ENCODE measurements around the gene ZFP69.

Gene ZFP69

GRCh38 chr1:40508375-40509341 lies 31.6 kb downstream of the ZFP69 start, which contains the start of gene EXO5:
Gene EXO5, plus strand, starts transcription at chr1:40508767. Its CDS starts 5,778 bp downstream, at chr1:40514545.
- peak; percentile 41 for DNase-seq (ENCODE audit: low spot score)

GRCh38 chr1:40519517-40519916 lies 42.4 kb downstream of the ZFP69 start:
- DNase-seq (ENCODE audit: low spot score) = no peak

- no peak for DNase-seq (ENCODE audit: low spot score)
Measured at GRCh38 chr1:40530735-40531380, 53.8 kb downstream of the ZFP69 start.

- peak; percentile 96 for DNase-seq (ENCODE audit: low spot score)
Measured at GRCh38 chr1:40531381-40532061, 54.4 kb downstream of the ZFP69 start, which contains the start of gene ZNF684. Gene ZNF684, plus strand, starts transcription at chr1:40531637. Its CDS starts 1,530 bp downstream, at chr1:40533167.

GRCh38 chr1:40532062-40532389 lies 54.9 kb downstream of the ZFP69 start:
- no peak for DNase-seq (ENCODE audit: low spot score)

- DNase-seq (ENCODE audit: low spot score) = peak; percentile 60
Measured at GRCh38 chr1:40532844-40533424, 55.8 kb downstream of the ZFP69 start.

GRCh38 chr1:40534589-40534988 lies 57.5 kb downstream of the ZFP69 start:
- DNase-seq (ENCODE audit: low spot score) = no peak

GRCh38 chr1:40535732-40536131 lies 58.6 kb downstream of the ZFP69 start:
- no peak for DNase-seq (ENCODE audit: low spot score)

- DNase-seq (ENCODE audit: low spot score) = no peak
Measured at GRCh38 chr1:40539338-40539737, 62.2 kb downstream of the ZFP69 start.
